IPS-NIHi11 (cell line): ENCODE results near the gene PNLDC1.
"Not testable (repeated sequence)": the region's sequence is repeated elsewhere in the genome, so short reads cannot be mapped to it uniquely, and the experiment has no call there.

Experiments
- DNase-seq: peaks from one replicate; pipeline ENCODE4 v3.0.0; 2012; ENCODE audit warnings: mixed read lengths, low spot score

PNLDC1 gene

GRCh38 chr6:159849851-159850250, 49.8 kb downstream of the PNLDC1 start:
- not testable (repeated sequence) for DNase-seq

GRCh38 chr6:159852877-159853276, 52.8 kb downstream of the PNLDC1 start:
- DNase-seq: no peak

- DNase-seq: no peak
Measured at GRCh38 chr6:159853754-159854153, 53.7 kb downstream of the PNLDC1 start.

- DNase-seq: no peak
Measured at GRCh38 chr6:159854959-159855358, 54.9 kb downstream of the PNLDC1 start.

- DNase-seq: no peak
Measured at GRCh38 chr6:159858259-159858658, 58.2 kb downstream of the PNLDC1 start.

GRCh38 chr6:159860482-159860881, 60.4 kb downstream of the PNLDC1 start:
- DNase-seq: no peak

GRCh38 chr6:159862103-159862502, 62.0 kb downstream of the PNLDC1 start:
- no peak for DNase-seq

- peak; percentile 68 for DNase-seq
Measured at GRCh38 chr6:159863341-159863740, 63.3 kb downstream of the PNLDC1 start.

GRCh38 chr6:159865226-159865920, 65.3 kb downstream of the PNLDC1 start:
- no peak for DNase-seq

- DNase-seq: no peak
Measured at GRCh38 chr6:159866286-159867247, 66.5 kb downstream of the PNLDC1 start.
